Smooth muscle cell (in vitro differentiated cells): ENCODE measurements around the gene SPATA2L. TPM values are rescaled to one million over a fixed set of nuclear protein-coding genes. Genes with fewer than 3 reads are reported as not detected.

Source experiments
- DNase-seq: peaks from one replicate; lab custom pipeline; 2025; ENCODE audit not compliant: unreplicated experiment; lab: John Stamatoyannopoulos, UW
- H2AFZ ChIP-seq: fragments of 200-600 bp; sonication (generic); 2 replicates; pipeline ENCODE4 v1.6.0; 2016; ENCODE audit warnings: antibody characterized with exemption, low read depth, mild to moderate bottlenecking
- H3F3A ChIP-seq: fragments of 200-600 bp; sonication (generic); 2 replicates; pipeline ENCODE4 v1.6.0; 2017; ENCODE audit warnings: antibody characterized with exemption, low read depth
- H3K27ac ChIP-seq: fragments of 200-600 bp; sonication (generic); 2 replicates; pipeline ENCODE4 v1.5.1; 2016; ENCODE audit warnings: low read depth, mild to moderate bottlenecking
- H3K27me3 ChIP-seq: fragments of 200-600 bp; sonication (generic); 2 replicates; pipeline ENCODE4 v1.6.1; 2016; ENCODE audit warnings: low read depth, mild to moderate bottlenecking
- H3K36me3 ChIP-seq: fragments of 200-600 bp; sonication (generic); 2 replicates; pipeline ENCODE4 v1.5.1; 2016; ENCODE audit warnings: low read depth
- H3K4me1 ChIP-seq: fragments of 200-600 bp; sonication (generic); 2 replicates; pipeline ENCODE4 v1.5.1; 2016; ENCODE audit warnings: low read depth
- H3K4me2 ChIP-seq: fragments of 200-600 bp; sonication (generic); 2 replicates; pipeline ENCODE4 v1.6.0; 2016; ENCODE audit warnings: mild to moderate bottlenecking
- H3K4me3 ChIP-seq: fragments of 200-600 bp; sonication (generic); 2 replicates; pipeline ENCODE4 v1.5.1; 2016; ENCODE audit warnings: mild to moderate bottlenecking
- H3K79me2 ChIP-seq: fragments of 200-600 bp; sonication (generic); 2 replicates; pipeline ENCODE4 v1.6.0; 2016; ENCODE audit warnings: low read depth, mild to moderate bottlenecking
- H3K9ac ChIP-seq: fragments of 200-600 bp; sonication (generic); 2 replicates; pipeline ENCODE4 v1.6.0; 2016; ENCODE audit warnings: low read depth
- H3K9me3 ChIP-seq: fragments of 200-600 bp; sonication (generic); replicated peaks from 2 replicates; pipeline ENCODE4 v1.5.1; 2016; ENCODE audit warnings: low read depth
- H4K20me1 ChIP-seq: fragments of 200-600 bp; sonication (generic); 2 replicates; pipeline ENCODE4 v1.6.0; 2016; ENCODE audit warnings: low read depth
- CTCF ChIP-seq: fragments of 200-600 bp; sonication (generic); IDR thresholded peaks from 2 replicates; pipeline ENCODE4 v1.5.1; 2017; ENCODE audit warnings: borderline replicate concordance, mild to moderate bottlenecking, antibody characterized with exemption; ENCODE audit not compliant: insufficient read depth, poor library complexity, severe bottlenecking
- WGBS: methylation state at CpG from one replicate; pipeline ENCODE4 v1.1.7; 2016; ENCODE audit warnings: low lambda C conversion rate; 5-methylcytosine and 5-hydroxymethylcytosine counted together
- polyA plus RNA-seq: library from polyadenylated mRNA; unstranded; fragments of >200 nt; fragmentation: Nextera tagmentation; extraction: Ambion mirVana; gene quantifications from 2 replicates; pipeline ENCODE4 v1.2.1, GENCODE V29; 2016
- total RNA-seq: library from RNA; depleted of rRNA; stranded (reverse); fragments of >200 nt; gene quantifications from 2 replicates; pipeline ENCODE4 v1.2.3, GENCODE V29; 2014

The SPATA2L gene
- total and polyA plus RNA-seq, 2 experiments from 2014 or later: 7.8 to 14.1 TPM

GRCh38 chr16:89686520-89687091, 14.9 kb downstream of the SPATA2L start, which contains the start of gene CDK10:
Gene CDK10, plus strand, starts transcription at chr16:89686689. Its CDS starts 22 bp downstream, at chr16:89686711.
- Histone ChIP-seq H3K4me3 (peak within 1 kb of the TSS; percentile 92), H3K36me3 (no peaks in the 10 kb centered on the region), H2AFZ (peak within 1 kb of the TSS; percentile 96), H3K4me2 (peak within 1 kb of the TSS; percentile 98), H3K9me3 (no peaks in the 10 kb centered on the region), H3K9ac (peak within 1 kb of the TSS; percentile 71), H3K27me3 (no peaks in the 10 kb centered on the region), H4K20me1 (no peaks in the 10 kb centered on the region), H3K27ac (peak within 1 kb of the TSS; percentile 78), H3K4me1 (peaks cover 8% of the 10 kb centered on the region), H3K79me2 (peaks cover 19% of the 10 kb centered on the region), H3F3A (no peaks in the 10 kb centered on the region)
- TF ChIP-seq CTCF: no peak
- DNase-seq: peak; percentile 87
- WGBS: 3% methylated on average over 59 of the region's 67 CpGs

GRCh38 chr16:89685916-89686315, 15.6 kb downstream of the SPATA2L start:
- 100% methylated on average over 1 of the region's 1 CpG for WGBS
- no peaks in the 10 kb centered on the region for H3K27me3 ChIP-seq
- no peak overlapping the region for H3K27ac ChIP-seq
- H3K4me3 ChIP-seq: no peak overlapping the region
- peaks cover 8% of the 10 kb centered on the region for H3K4me1 ChIP-seq
- no peaks in the 10 kb centered on the region for H3K36me3 ChIP-seq
- no peak overlapping the region for H3K9ac ChIP-seq
- peaks cover 19% of the 10 kb centered on the region for H3K79me2 ChIP-seq
- H3F3A ChIP-seq: no peaks in the 10 kb centered on the region
- H4K20me1 ChIP-seq: no peaks in the 10 kb centered on the region
- TF ChIP-seq CTCF: no peak
- H3K9me3 ChIP-seq: no peaks in the 10 kb centered on the region
- no peak overlapping the region for H2AFZ ChIP-seq
- H3K4me2 ChIP-seq: no peak overlapping the region
- DNase-seq: no peak

GRCh38 chr16:89678258-89678657, 23.2 kb downstream of the SPATA2L start:
- H3K9ac ChIP-seq: no peak overlapping the region
- H4K20me1 ChIP-seq: no peaks in the 10 kb centered on the region
- H3K27ac ChIP-seq: no peak overlapping the region
- no peaks in the 10 kb centered on the region for H3K4me1 ChIP-seq
- H2AFZ ChIP-seq: no peak overlapping the region
- no peaks in the 10 kb centered on the region for H3F3A ChIP-seq
- H3K4me2 ChIP-seq: no peak overlapping the region
- 95% methylated on average over 2 of the region's 2 CpGs for WGBS
- no peak overlapping the region for H3K4me3 ChIP-seq
- H3K27me3 ChIP-seq: no peaks in the 10 kb centered on the region
- H3K36me3 ChIP-seq: peaks cover 4% of the 10 kb centered on the region
- DNase-seq: no peak
- H3K79me2 ChIP-seq: no peaks in the 10 kb centered on the region
- H3K9me3 ChIP-seq: no peaks in the 10 kb centered on the region
- no peak for TF ChIP-seq CTCF
